ENCODE results near the gene AMBRA1. TPM values are rescaled to one million over a fixed set of nuclear protein-coding genes. Genes with fewer than 3 reads are reported as not detected.

The AMBRA1 gene
- polyA plus RNA-seq, 1 donor from 2014 or later = 34.5 TPM

GRCh38 chr11:46437122-46437689 lies 156.6 kb downstream of the AMBRA1 start:
- Histone ChIP-seq H3K36me3 (ENCODE audit: insufficient read depth, low read length) (peaks cover 10% of the 10 kb centered on the region), H3K79me2 (replicated peaks; ENCODE audit: insufficient read depth, low read length) (no peaks in the 10 kb centered on the region), H3K9ac (ENCODE audit: low read length) (no peak overlapping the region), H3K4me2 (ENCODE audit: low read length) (no peak overlapping the region), H2AFZ (ENCODE audit: low read depth, low read length) (no peak overlapping the region), H3K4me3 (ENCODE audit: low read length) (no peak overlapping the region), H4K20me1 (ENCODE audit: insufficient read depth) (no peaks in the 10 kb centered on the region), H3F3A (ENCODE audit: insufficient read depth, low read length, poor library complexity, severe bottlenecking) (no peaks in the 10 kb centered on the region), H3K27me3 (ENCODE audit: insufficient read depth, low read depth, low read length) (no peaks in the 10 kb centered on the region), H3K27ac (ENCODE audit: low read length) (no peak overlapping the region), H3K9me3 (ENCODE audit: low read length) (no peaks in the 10 kb centered on the region), H3K9me2 (ENCODE audit: insufficient read depth, low read length) (no peaks in the 10 kb centered on the region)
- TF ChIP-seq POLR2AphosphoS5 (IDR thresholded peaks at IDR 0.05) (no peak), REST (IDR thresholded peaks at IDR 0.05; ENCODE audit: borderline replicate concordance) (no peak), MXI1 (conservative IDR thresholded peaks at IDR 0.05; ENCODE audit: poor library complexity, severe bottlenecking) (no peak), TAF1 (IDR thresholded peaks at IDR 0.05; ENCODE audit: low read depth) (no peak), CTCF (IDR thresholded peaks at IDR 0.05; ENCODE audit: poor library complexity, severe bottlenecking) (no peak), EP300 (conservative IDR thresholded peaks at IDR 0.05; ENCODE audit: poor library complexity, severe bottlenecking) (no peak), EZH2 (IDR thresholded peaks at IDR 0.05; ENCODE audit: borderline replicate concordance, insufficient read depth, low read length, poor library complexity, severe bottlenecking) (no peak), SMC3 (conservative IDR thresholded peaks at IDR 0.05; ENCODE audit: poor library complexity) (no peak), RAD21 (conservative IDR thresholded peaks at IDR 0.05) (no peak)

- peaks cover 10% of the 10 kb centered on the region for H3K36me3 ChIP-seq (ENCODE audit: insufficient read depth, low read length)
- H4K20me1 ChIP-seq (ENCODE audit: insufficient read depth) = no peaks in the 10 kb centered on the region
- H3K9me2 ChIP-seq (ENCODE audit: insufficient read depth, low read length) = no peaks in the 10 kb centered on the region
- H3K27ac ChIP-seq (ENCODE audit: low read length) = no peak overlapping the region
- no peak overlapping the region for H3K4me2 ChIP-seq (ENCODE audit: low read length)
- H3K79me2 ChIP-seq (replicated peaks; ENCODE audit: insufficient read depth, low read length) = no peaks in the 10 kb centered on the region
- TF ChIP-seq EP300 (conservative IDR thresholded peaks at IDR 0.05; ENCODE audit: poor library complexity, severe bottlenecking) = no peak
- no peak for TF ChIP-seq EZH2 (IDR thresholded peaks at IDR 0.05; ENCODE audit: borderline replicate concordance, insufficient read depth, low read length, poor library complexity, severe bottlenecking)
- TF ChIP-seq MXI1 (conservative IDR thresholded peaks at IDR 0.05; ENCODE audit: poor library complexity, severe bottlenecking) = no peak
- no peak for TF ChIP-seq RAD21 (conservative IDR thresholded peaks at IDR 0.05)
- TF ChIP-seq SMC3 (conservative IDR thresholded peaks at IDR 0.05; ENCODE audit: poor library complexity) = no peak
- no peak for TF ChIP-seq REST (IDR thresholded peaks at IDR 0.05; ENCODE audit: borderline replicate concordance)
- TF ChIP-seq TAF1 (IDR thresholded peaks at IDR 0.05; ENCODE audit: low read depth) = no peak
- no peaks in the 10 kb centered on the region for H3K27me3 ChIP-seq (ENCODE audit: insufficient read depth, low read depth, low read length)
- H2AFZ ChIP-seq (ENCODE audit: low read depth, low read length) = no peak overlapping the region
- no peaks in the 10 kb centered on the region for H3F3A ChIP-seq (ENCODE audit: insufficient read depth, low read length, poor library complexity, severe bottlenecking)
- no peaks in the 10 kb centered on the region for H3K9me3 ChIP-seq (ENCODE audit: low read length)
- no peak overlapping the region for H3K4me3 ChIP-seq (ENCODE audit: low read length)
- no peak overlapping the region for H3K9ac ChIP-seq (ENCODE audit: low read length)
Observed at GRCh38 chr11:46436113-46436512, 157.7 kb downstream of the AMBRA1 start.

Measured in neural cell (in vitro differentiated cells).